ENCODE data around the gene FDPS. TPM values are rescaled to one million over a fixed set of nuclear protein-coding genes. Genes with fewer than 3 reads are reported as not detected.

The FDPS gene
- 80.0 TPM for total RNA-seq
- long read RNA-seq, transcript FDPS-203 (10 exons, 1,256 nt), result minor isoform, 6 of 28 reads
- long read RNA-seq, transcript FDPS-206 (10 exons, 1,178 nt), result major isoform, 15 of 28 reads
- long read RNA-seq, partial matches to known transcripts, result 2 of 28 reads
- long read RNA-seq, other reads (novel, unspliced or antisense), result 2 of 28 reads

DNA sequence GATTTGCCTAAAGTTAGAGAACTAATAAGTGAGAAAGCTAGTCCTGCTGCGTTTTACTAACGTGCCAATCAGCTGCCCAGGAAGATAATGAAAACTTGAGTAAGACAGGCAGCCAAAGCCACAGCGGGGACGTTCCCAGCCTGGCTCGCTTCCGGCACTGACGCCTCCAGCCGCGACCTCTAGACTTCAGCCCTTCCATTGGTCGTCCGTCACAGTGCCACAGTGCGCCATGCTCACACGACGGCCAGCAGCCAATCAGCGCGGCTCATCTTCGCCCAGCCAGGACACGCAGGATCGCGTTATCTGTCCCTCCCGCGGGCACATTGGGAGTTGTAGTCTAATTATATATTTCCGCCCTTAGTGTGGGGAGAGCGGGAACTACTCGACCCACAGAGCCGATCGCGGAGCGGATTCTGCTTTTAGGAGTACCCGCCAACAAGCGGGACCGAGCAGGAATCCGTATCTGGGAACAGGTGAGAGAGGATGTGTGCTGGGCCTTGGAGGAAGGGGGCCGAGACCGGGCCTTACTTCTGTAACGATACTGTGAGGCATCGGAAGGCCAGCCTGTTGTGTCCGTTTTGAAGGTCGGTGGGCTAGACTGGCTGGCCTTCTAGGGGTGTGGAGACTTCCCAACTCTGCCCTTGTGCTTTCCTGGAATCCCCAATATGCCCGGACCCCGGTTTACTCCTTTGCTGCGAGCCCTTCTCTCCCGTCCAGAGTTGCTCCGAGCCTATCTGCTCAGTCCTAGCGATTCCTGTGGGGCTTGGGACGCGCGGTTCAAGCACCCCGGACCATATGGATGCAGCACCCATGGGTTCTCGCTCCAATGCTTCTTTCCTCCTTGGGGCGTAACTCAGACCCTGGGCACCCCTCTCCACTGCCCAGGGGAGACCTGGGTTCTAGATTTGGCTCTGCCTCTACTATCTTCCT is at the start of gene FDPS:
Gene FDPS, plus strand, starts transcription at position 374 of the 930 bp plus-strand sequence. CDS start 924 bp downstream, outside the sequence.
- peak; percentile 100 for ATAC-seq
- intact Hi-C loops (cut with DNase I), result loop anchor here (1.0 kb wide), 1 partner anchor 58 kb away; no protein-coding TSS in a partner anchor
- DNase-seq (ENCODE audit: missing footprints), result peak; percentile 99

DNA sequence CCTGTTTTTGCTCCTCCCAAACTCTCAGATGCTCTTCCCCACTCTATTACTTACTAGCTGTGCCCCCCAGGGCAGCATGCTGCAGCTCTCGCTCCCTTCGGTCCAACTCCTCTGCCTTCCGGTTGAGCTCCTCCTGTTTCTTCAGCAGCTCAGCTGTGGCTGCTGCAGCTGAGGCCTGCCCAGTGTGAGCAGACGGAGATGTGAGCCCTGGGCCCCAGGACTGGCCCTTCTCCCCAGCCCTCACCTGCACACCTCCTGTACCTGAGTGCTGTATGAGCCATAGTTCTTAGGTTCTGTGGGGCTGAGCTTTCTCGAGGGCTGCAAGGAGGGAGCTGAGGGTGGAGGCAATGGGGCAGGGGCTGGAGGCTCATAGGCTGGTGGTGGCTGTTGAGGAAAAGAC is 48.4 kb upstream of the FDPS start:
- no peak for DNase-seq (ENCODE audit: missing footprints)
- intact Hi-C loops (cut with DNase I), result no loop called here
- ATAC-seq, result no peak

GRCh38 chr1:155261493-155261851 is 47.2 kb upstream of the FDPS start:
- no peak for ATAC-seq
- intact Hi-C loops (cut with DNase I), result no loop called here

GRCh38 chr1:155261852-155262673 is 46.6 kb upstream of the FDPS start, which contains the start of gene SCAMP3:
SCAMP3 (minus strand) TSS chr1:155262360; CDS start chr1:155262151, 209 bp downstream.
- DNase-seq (ENCODE audit: missing footprints) (peak; percentile 96), ATAC-seq (peak; percentile 98)
- intact Hi-C loops (cut with DNase I), result loop anchor here (1.0 kb wide), 1 partner anchor 11 kb away; the partner anchor contains the start of gene CLK2

More at GRCh38 chr1:155261493-155261851, 47.2 kb upstream of the FDPS start:
- no peak for DNase-seq (ENCODE audit: missing footprints)

DNA sequence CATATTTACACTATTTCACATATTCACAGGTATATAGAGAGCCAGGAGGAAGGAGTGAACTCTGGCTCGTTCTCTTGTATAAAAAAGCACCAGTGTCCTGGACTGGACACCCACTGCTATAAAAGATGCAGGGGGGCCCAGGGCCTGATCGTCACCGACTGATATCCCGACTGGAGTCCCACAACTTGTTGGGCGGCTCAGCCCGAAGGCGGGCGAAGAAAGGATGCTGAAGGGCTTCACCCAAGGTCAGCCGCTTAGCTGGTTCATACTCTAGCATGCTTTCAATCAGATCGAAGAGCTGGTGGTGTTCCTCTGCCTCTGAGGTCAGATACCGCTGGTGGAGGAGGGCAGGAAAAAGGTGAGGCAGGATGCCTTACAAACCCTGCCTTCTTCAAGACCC is 45.6 kb upstream of the FDPS start:
- no peak for ATAC-seq
- no peak for DNase-seq (ENCODE audit: missing footprints)
- intact Hi-C loops (cut with DNase I), result no loop called here

DNA sequence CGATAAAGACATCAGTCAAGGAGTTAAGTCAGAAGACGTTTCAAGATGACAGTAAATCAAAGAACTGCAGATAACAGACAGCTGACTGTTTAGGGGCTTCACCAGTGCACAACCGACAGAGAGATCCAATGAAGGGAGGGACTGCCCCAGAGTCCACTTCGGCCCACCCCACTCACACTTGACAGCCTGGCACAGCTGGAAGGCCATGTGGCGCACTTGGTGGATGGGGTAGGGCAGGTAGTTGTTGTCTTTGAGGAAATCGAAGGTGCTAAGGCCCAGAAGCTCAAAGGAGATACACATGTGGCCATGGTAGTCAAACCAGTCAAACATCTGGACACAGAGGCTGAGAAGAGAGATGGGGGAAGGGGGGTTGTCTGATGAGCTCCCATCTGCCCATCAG is 42.1 kb upstream of the FDPS start:
- intact Hi-C loops (cut with DNase I), result no loop called here
- ATAC-seq, result no peak

GRCh38 chr1:155267373-155267772 is 41.3 kb upstream of the FDPS start:
- DNase-seq (ENCODE audit: missing footprints) (no peak), ATAC-seq (no peak)
- intact Hi-C loops (cut with DNase I), result no loop called here

More for the DNA sequence above, 42.1 kb upstream of the FDPS start:
- DNase-seq (ENCODE audit: missing footprints), result no peak

GRCh38 chr1:155268630-155269029 is 40.0 kb upstream of the FDPS start:
- no peak for DNase-seq (ENCODE audit: missing footprints)

GRCh38 chr1:155269381-155269780 is 39.3 kb upstream of the FDPS start:
- intact Hi-C loops (cut with DNase I), result no loop called here
- DNase-seq (ENCODE audit: missing footprints), result no peak
- no peak for ATAC-seq

More at GRCh38 chr1:155268630-155269029, 40.0 kb upstream of the FDPS start:
- no peak for ATAC-seq
- intact Hi-C loops (cut with DNase I), result no loop called here

- DNase-seq (ENCODE audit: missing footprints) (no peak), ATAC-seq (peak; percentile 22)
- intact Hi-C loops (cut with DNase I), result loop anchor here (1.0 kb wide), 1 partner anchor 10 kb away; the partner anchor contains the start of gene SCAMP3
Observed at GRCh38 chr1:155272466-155273342, 36.0 kb upstream of the FDPS start.

DNA sequence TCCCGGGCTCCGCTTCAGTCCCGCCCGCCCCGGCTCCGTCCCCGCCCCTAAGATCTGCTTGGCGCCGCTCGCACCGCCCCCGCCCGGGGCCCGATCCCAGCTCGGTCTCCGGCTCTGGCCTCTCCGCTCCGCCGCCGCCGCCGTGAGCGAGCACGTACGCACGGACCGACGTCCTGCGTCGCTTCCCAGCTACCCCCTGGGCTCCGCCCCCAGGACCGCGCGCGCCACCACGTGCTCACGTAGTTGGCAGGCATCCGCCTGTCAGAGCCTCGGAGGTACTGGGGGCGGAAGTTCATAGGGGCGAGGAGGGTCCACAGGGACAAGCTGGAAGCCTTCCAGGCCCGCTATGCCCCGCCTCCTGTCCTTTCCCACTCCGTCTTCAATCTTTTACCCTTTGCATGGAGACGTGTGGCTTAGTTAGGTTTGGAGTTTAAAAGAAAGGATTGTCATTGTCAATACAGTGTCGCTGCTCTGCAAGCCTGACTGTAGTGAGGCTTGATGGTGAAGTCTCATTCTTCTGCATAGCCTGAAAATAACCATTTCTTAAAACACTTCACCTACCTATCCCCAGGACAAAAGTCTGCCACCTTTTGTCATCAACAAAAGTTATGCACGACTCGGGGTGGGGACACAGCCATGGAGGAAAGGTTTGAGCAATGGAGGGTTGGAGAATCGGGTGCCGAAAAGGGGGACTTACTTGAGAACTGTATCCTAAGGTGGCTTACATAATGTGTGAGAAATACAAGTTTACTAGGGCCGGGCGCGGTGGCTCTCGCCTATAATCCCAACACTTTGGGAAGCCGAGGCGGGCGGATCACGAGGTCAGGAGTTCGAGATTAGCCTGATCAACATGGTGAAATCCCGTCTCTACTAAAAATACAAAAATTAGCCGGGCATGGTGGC is 35.1 kb upstream of the FDPS start, which contains the start of gene CLK2:
Gene CLK2, minus strand, starts transcription at position 162 of the 903 bp plus-strand sequence. CDS start 2,527 bp downstream, outside the sequence.
- intact Hi-C loops (cut with DNase I), result loop anchor here (1.0 kb wide), 1 partner anchor 11 kb away; the partner anchor contains the start of gene SCAMP3
- ATAC-seq (peak; percentile 92), DNase-seq (ENCODE audit: missing footprints) (peak; percentile 98)

DNA sequence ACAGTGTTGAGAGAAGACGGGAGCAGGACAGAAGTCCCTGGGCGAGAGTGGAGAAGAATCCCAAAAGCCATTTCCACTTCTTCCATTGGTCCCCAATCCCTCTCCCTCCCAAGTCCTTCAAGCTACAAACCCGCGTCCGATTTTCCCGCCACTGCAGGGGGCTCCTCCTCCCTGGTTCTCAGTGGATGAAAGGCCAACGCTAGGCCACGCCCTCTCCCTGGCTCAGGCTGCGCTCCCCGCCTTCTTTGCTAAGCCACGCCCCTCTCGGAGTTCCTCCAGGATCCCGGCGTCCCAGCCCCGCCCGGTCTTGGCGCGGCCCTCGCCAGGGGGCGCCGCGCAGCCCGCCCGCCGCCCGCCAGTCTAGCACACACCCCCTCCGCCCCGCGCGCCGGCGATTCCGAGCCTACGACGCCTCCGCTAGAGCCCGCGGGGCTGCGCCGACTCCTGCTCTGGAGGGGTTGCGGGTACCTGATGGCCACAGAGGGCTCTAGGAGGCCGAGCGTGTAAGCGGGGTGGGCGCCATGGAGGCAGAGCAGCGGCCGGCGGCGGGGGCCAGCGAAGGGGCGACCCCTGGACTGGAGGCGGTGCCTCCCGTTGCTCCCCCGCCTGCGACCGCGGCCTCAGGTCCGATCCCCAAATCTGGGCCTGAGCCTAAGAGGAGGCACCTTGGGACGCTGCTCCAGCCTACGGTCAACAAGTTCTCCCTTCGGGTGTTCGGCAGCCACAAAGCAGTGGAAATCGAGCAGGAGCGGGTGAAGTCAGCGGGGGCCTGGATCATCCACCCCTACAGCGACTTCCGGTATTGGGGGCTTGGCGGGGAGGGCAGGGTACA is 31.4 kb upstream of the FDPS start, which contains the start of gene HCN3:
Gene HCN3, plus strand, starts transcription at position 394 of the 832 bp plus-strand sequence. Its CDS starts 128 bp downstream, at position 522.
- peak; percentile 91 for ATAC-seq
- DNase-seq (ENCODE audit: missing footprints), result peak; percentile 98
- intact Hi-C loops (cut with DNase I), result loop anchor here (1.0 kb wide), 2 partner anchors 30 to 47 kb away; no protein-coding TSS in a partner anchor

GRCh38 chr1:155277902-155278688 is 30.6 kb upstream of the FDPS start:
- intact Hi-C loops (cut with DNase I), result loop anchor here (1.0 kb wide), 2 partner anchors 29 to 46 kb away; no protein-coding TSS in a partner anchor
- no peak for DNase-seq (ENCODE audit: missing footprints)
- ATAC-seq, result no peak

- DNase-seq (ENCODE audit: missing footprints) (no peak), ATAC-seq (no peak)
- intact Hi-C loops (cut with DNase I), result no loop called here
Observed at GRCh38 chr1:155278689-155279160, 29.9 kb upstream of the FDPS start.

- intact Hi-C loops (cut with DNase I), result no loop called here
- ATAC-seq (no peak), DNase-seq (ENCODE audit: missing footprints) (no peak)
Observed at GRCh38 chr1:155279268-155279667, 29.4 kb upstream of the FDPS start.

Data from Right ventricle myocardium inferior (tissue), 1 donor.